GM18526 (cell line): ENCODE results near the gene FAAP100.

ENCODE experiments used
- POLR2A ChIP-seq: IDR thresholded peaks from 3 replicates; pipeline ENCODE4 v1.6.1; 2011; ENCODE audit not compliant: insufficient read length; ENCODE audit errors: extremely low read depth

Gene FAAP100

GRCh38 chr17:81517009-81517338 is 35.2 kb downstream of the FAAP100 start:
- no peak for TF ChIP-seq POLR2A

DNA sequence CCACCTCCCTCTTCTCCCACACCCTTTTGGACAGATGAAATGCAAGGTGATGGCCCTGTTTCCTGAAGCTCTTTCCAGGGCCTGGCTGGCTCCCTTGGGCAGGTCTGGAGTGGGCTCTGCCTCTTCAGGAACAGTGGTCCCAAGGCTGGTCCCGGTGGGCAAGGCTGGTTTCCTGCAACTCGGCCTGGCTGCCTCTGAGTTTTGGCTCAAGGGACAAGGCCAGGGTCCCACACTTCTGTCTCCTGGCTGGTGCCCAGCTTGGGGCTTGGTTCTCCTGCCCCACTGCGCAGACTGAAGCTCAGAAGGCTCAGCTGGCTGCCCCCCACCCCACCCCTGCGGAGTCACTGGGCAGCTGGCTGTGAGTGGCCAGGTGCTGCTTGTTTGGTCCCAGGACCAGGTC is 35.7 kb downstream of the FAAP100 start:
- TF ChIP-seq POLR2A = peak; percentile 31

DNA sequence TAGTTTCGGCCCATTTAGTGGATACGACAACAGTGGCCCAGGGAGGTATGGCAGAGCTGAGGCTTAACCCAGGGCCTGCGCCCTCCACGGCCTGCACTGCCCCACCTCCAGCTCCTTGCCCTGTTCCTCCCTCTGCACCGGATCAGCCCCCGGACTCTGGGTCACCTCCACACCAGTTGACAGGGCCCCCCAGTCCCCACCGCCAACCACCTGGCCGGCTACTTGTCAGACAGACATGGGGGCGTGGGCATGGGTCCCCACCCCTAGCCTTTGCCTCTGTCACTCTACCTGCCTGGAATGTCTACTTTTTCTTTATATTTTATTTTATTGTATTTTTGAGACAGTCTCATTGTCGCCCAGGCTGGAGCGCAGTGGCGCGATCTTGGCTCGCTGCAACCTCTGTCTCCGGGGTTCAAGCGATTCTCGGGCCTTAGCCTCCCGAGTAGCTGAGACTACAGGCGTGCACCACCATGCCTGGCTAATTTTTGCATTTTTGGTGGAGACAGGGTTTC is 36.6 kb downstream of the FAAP100 start:
- no peak for TF ChIP-seq POLR2A

DNA sequence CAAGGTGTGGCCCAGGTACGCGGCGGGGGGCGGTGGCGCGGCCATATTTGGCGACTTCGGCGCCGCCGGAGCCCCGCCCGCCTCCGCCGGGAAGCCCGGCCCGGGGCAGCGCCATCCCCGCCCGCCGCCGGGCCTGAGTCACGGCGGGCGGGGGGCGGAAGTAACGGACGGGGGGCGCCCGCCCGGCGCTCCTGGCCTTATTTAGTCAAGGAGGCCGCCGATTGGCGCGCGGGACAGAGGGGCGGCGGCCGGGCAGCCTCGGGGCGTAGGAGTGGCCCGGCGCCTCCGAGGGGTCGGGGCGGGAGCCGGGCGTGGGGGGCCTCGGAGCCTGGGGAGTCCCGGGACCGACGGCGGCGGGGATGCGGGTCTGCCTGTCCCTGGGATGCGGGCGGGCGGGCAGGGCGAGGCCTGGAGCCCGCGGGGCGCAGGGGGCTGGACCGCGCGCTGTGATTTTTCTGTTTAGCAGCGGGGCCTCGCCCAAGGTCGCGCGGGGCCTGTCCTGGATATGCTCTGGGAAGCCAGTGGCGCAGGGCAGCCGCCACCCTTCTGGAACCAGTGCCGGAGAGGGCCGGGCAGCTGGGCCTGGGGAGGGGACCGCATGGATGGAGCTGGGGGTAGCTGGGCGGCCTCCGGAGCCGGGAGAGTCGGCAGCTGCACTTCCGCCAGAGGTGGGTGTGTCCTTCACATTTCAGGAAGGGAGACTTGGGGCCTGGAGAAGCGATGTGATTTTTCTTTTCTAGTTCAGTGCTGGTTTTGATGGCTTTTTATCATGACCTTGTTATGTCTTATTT is 37.2 kb downstream of the FAAP100 start:
- peak; percentile 39 for TF ChIP-seq POLR2A

DNA sequence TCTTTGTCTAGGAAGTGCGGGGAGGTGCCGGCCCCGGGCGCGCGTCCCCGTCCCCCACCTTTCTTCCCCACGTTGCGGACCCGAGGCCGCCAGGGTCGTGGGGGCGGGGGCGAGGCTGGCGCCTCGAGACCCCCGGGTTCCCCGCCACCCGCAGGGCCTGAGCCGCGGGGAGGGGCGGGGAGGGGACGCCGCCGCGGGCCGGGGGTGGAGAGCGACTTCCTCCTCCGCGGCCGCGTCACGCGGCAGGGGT is 37.7 kb downstream of the FAAP100 start:
- TF ChIP-seq POLR2A = no peak

GRCh38 chr17:81513753-81514488 is 38.2 kb downstream of the FAAP100 start:
- TF ChIP-seq POLR2A = no peak

GRCh38 chr17:81513372-81513752 is 38.8 kb downstream of the FAAP100 start:
- TF ChIP-seq POLR2A = peak; percentile 57

- TF ChIP-seq POLR2A = peak; percentile 100
Measured at GRCh38 chr17:81512562-81513371, 39.4 kb downstream of the FAAP100 start, which contains the start of gene ACTG1. Gene ACTG1, minus strand, starts transcription at chr17:81512799. Its CDS starts 445 bp downstream, at chr17:81512354.

- TF ChIP-seq POLR2A = peak; percentile 32
Measured at GRCh38 chr17:81511804-81512561, 40.2 kb downstream of the FAAP100 start.

GRCh38 chr17:81511554-81511803 is 40.7 kb downstream of the FAAP100 start:
- no peak for TF ChIP-seq POLR2A

DNA sequence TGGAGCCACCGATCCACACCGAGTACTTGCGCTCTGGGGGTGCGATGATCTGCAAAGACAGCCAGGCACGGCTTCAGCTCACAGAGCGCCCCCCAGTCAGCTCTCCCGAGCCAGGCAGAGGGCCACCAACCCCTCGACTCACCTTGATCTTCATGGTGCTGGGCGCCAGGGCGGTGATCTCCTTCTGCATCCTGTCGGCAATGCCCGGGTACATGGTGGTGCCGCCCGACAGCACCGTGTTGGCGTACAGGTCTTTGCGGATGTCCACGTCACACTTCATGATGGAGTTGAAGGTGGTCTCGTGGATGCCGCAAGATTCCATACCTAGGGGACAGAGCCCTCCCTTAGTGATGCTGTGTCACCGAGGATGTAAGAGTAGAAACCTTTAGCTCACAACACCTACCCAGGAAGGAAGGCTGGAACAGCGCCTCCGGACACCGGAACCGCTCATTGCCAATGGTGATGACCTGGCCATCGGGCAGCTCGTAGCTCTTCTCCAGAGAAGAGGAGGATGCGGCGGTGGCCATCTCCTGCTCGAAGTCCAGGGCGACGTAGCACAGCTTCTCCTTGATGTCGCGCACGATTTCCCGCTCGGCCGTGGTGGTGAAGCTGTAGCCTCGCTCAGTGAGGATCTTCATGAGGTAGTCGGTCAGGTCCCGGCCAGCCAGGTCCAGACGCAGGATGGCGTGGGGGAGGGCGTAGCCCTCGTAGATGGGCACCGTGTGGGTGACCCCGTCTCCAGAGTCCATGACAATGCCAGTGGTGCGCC is 41.2 kb downstream of the FAAP100 start:
- peak; percentile 50 for TF ChIP-seq POLR2A

DNA sequence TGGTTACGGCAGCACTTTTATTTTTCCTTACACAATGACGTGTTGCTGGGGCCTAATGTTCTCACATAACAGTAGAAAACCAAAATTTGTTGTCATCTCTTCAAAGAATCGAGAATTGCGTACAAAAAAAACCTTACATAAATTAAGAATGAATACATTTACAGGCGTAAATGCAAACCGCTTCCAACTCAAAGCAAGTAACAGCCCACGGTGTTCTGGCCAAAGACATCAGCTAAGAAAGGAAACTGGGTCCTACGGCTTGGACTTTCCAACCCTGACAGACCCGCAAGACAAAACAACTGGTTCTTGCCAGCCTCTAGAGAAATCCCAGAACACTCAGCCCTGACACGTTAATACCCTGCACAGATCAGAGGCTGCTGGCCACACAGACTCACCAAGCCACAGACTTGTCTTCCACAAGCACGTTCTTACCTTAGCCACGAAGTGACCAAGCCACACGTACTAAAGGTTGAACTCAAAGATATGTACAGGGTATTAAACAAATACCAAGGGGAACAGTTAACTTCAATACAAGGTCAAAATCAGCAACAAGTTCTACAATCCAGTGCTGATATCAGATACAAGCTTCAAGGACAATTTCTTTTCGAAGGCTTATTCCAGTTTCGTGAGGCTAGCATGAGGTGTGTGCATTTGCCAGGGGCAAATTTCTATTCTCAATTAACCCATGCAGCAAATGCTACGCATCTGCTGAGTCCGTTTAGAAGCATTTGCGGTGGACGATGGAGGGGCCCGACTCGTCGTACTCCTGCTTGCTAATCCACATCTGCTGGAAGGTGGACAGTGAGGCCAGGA is 42.0 kb downstream of the FAAP100 start:
- no peak for TF ChIP-seq POLR2A

- TF ChIP-seq POLR2A = no peak
Measured at GRCh38 chr17:81509207-81509971, 42.8 kb downstream of the FAAP100 start.
